ENCODE results near the gene DUSP16.

DNA sequence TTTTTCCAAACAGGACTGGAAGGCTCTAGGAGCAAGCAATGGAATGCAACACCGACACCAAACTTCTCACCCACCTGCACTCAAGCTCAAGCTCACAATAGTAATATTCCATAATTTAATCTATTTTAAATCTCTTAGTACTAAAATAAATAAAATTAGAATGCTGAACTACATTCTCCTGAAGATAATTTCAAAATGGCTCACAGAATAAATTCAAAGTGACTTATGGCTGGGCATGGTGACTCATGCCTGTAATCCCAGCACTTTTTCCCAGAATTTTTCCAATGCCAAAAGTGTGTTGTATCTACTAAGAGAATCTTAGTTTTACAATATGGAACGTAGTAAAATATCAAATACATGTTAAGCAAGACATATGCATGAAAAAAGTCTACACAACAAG, 31.5 kb downstream of the DUSP16 start:
- TF ChIP-seq, protein P1, sequence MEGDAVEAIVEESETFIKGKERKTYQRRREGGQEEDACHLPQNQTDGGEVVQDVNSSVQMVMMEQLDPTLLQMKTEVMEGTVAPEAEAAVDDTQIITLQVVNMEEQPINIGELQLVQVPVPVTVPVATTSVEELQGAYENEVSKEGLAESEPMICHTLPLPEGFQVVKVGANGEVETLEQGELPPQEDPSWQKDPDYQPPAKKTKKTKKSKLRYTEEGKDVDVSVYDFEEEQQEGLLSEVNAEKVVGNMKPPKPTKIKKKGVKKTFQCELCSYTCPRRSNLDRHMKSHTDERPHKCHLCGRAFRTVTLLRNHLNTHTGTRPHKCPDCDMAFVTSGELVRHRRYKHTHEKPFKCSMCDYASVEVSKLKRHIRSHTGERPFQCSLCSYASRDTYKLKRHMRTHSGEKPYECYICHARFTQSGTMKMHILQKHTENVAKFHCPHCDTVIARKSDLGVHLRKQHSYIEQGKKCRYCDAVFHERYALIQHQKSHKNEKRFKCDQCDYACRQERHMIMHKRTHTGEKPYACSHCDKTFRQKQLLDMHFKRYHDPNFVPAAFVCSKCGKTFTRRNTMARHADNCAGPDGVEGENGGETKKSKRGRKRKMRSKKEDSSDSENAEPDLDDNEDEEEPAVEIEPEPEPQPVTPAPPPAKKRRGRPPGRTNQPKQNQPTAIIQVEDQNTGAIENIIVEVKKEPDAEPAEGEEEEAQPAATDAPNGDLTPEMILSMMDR (conservative IDR thresholded peaks at IDR 0.05; ENCODE audit: low read depth in 2 of 2) = no peak
- TF ChIP-seq CREB1 (CRISPR knock-in tag; IDR thresholded peaks at IDR 0.05; ENCODE audit: low read depth) = no peak
- no peak for TF ChIP-seq EZH2phosphoT487 (IDR thresholded peaks at IDR 0.05; ENCODE audit: unreplicated experiment)
- TF ChIP-seq EZH2 (IDR thresholded peaks at IDR 0.05; ENCODE audit: low read depth, unreplicated experiment) = no peak
- TF ChIP-seq, protein P2, sequence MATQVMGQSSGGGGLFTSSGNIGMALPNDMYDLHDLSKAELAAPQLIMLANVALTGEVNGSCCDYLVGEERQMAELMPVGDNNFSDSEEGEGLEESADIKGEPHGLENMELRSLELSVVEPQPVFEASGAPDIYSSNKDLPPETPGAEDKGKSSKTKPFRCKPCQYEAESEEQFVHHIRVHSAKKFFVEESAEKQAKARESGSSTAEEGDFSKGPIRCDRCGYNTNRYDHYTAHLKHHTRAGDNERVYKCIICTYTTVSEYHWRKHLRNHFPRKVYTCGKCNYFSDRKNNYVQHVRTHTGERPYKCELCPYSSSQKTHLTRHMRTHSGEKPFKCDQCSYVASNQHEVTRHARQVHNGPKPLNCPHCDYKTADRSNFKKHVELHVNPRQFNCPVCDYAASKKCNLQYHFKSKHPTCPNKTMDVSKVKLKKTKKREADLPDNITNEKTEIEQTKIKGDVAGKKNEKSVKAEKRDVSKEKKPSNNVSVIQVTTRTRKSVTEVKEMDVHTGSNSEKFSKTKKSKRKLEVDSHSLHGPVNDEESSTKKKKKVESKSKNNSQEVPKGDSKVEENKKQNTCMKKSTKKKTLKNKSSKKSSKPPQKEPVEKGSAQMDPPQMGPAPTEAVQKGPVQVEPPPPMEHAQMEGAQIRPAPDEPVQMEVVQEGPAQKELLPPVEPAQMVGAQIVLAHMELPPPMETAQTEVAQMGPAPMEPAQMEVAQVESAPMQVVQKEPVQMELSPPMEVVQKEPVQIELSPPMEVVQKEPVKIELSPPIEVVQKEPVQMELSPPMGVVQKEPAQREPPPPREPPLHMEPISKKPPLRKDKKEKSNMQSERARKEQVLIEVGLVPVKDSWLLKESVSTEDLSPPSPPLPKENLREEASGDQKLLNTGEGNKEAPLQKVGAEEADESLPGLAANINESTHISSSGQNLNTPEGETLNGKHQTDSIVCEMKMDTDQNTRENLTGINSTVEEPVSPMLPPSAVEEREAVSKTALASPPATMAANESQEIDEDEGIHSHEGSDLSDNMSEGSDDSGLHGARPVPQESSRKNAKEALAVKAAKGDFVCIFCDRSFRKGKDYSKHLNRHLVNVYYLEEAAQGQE (IDR thresholded peaks at IDR 0.05; ENCODE audit: unreplicated experiment) = no peak
- TF ChIP-seq POLR2AphosphoS5 (IDR thresholded peaks at IDR 0.05; ENCODE audit: low read depth) = no peak
- TF ChIP-seq, protein P3, sequence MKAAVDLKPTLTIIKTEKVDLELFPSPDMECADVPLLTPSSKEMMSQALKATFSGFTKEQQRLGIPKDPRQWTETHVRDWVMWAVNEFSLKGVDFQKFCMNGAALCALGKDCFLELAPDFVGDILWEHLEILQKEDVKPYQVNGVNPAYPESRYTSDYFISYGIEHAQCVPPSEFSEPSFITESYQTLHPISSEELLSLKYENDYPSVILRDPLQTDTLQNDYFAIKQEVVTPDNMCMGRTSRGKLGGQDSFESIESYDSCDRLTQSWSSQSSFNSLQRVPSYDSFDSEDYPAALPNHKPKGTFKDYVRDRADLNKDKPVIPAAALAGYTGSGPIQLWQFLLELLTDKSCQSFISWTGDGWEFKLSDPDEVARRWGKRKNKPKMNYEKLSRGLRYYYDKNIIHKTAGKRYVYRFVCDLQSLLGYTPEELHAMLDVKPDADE (IDR thresholded peaks at IDR 0.05) = no peak
- no peak for TF ChIP-seq JUNB (IDR thresholded peaks at IDR 0.05; ENCODE audit: unreplicated experiment)
- TF ChIP-seq NANOG (IDR thresholded peaks at IDR 0.05; ENCODE audit: borderline replicate concordance) = no peak
- no peak for TF ChIP-seq ZNF331 (CRISPR knock-in tag; IDR thresholded peaks at IDR 0.05; ENCODE audit: low read depth)
- TF ChIP-seq, protein P4, sequence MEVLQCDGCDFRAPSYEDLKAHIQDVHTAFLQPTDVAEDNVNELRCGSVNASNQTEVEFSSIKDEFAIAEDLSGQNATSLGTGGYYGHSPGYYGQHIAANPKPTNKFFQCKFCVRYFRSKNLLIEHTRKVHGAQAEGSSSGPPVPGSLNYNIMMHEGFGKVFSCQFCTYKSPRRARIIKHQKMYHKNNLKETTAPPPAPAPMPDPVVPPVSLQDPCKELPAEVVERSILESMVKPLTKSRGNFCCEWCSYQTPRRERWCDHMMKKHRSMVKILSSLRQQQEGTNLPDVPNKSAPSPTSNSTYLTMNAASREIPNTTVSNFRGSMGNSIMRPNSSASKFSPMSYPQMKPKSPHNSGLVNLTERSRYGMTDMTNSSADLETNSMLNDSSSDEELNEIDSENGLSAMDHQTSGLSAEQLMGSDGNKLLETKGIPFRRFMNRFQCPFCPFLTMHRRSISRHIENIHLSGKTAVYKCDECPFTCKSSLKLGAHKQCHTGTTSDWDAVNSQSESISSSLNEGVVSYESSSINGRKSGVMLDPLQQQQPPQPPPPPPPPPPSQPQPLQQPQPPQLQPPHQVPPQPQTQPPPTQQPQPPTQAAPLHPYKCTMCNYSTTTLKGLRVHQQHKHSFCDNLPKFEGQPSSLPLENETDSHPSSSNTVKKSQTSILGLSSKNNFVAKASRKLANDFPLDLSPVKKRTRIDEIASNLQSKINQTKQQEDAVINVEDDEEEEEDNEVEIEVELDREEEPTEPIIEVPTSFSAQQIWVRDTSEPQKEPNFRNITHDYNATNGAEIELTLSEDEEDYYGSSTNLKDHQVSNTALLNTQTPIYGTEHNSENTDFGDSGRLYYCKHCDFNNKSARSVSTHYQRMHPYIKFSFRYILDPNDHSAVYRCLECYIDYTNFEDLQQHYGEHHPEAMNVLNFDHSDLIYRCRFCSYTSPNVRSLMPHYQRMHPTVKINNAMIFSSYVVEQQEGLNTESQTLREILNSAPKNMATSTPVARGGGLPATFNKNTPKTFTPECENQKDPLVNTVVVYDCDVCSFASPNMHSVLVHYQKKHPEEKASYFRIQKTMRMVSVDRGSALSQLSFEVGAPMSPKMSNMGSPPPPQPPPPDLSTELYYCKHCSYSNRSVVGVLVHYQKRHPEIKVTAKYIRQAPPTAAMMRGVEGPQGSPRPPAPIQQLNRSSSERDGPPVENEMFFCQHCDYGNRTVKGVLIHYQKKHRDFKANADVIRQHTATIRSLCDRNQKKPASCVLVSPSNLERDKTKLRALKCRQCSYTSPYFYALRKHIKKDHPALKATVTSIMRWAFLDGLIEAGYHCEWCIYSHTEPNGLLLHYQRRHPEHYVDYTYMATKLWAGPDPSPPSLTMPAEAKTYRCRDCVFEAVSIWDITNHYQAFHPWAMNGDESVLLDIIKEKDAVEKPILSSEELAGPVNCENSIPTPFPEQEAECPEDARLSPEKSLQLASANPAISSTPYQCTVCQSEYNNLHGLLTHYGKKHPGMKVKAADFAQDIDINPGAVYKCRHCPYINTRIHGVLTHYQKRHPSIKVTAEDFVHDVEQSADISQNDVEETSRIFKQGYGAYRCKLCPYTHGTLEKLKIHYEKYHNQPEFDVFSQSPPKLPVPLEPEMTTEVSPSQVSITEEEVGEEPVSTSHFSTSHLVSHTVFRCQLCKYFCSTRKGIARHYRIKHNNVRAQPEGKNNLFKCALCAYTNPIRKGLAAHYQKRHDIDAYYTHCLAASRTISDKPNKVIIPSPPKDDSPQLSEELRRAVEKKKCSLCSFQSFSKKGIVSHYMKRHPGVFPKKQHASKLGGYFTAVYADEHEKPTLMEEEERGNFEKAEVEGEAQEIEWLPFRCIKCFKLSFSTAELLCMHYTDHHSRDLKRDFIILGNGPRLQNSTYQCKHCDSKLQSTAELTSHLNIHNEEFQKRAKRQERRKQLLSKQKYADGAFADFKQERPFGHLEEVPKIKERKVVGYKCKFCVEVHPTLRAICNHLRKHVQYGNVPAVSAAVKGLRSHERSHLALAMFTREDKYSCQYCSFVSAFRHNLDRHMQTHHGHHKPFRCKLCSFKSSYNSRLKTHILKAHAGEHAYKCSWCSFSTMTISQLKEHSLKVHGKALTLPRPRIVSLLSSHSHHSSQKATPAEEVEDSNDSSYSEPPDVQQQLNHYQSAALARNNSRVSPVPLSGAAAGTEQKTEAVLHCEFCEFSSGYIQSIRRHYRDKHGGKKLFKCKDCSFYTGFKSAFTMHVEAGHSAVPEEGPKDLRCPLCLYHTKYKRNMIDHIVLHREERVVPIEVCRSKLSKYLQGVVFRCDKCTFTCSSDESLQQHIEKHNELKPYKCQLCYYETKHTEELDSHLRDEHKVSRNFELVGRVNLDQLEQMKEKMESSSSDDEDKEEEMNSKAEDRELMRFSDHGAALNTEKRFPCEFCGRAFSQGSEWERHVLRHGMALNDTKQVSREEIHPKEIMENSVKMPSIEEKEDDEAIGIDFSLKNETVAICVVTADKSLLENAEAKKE (CRISPR knock-in tag; IDR thresholded peaks at IDR 0.05) = no peak

Data from GM23338 (cell line).